KOPT-K1 (cell line): Measurements from ENCODE around the gene ATG9B.
A peak's percentile ranks its signal among the peaks of the same experiment; 100 is the strongest.

Experiments
- H3K27ac ChIP-seq: fragments of 200-600 bp; sonication (generic); 2 replicates; pipeline ENCODE4 v1.5.1; 2016; ENCODE audit warnings: antibody characterized with exemption, mild to moderate bottlenecking, low read depth, low read length; ENCODE audit not compliant: poor library complexity, severe bottlenecking
- H3K36me3 ChIP-seq: fragments of 200-600 bp; sonication (generic); 2 replicates; pipeline ENCODE4 v1.5.1; 2017; ENCODE audit warnings: antibody characterized with exemption, mild to moderate bottlenecking, low read length, moderate library complexity; ENCODE audit not compliant: insufficient read depth
- H3K9me3 ChIP-seq: fragments of 200-600 bp; sonication (generic); 2 replicates; pipeline ENCODE4 v1.5.1; 2017; ENCODE audit warnings: antibody characterized with exemption, low read length, mild to moderate bottlenecking; ENCODE audit not compliant: insufficient read depth, poor library complexity, severe bottlenecking

ATG9B gene

DNA sequence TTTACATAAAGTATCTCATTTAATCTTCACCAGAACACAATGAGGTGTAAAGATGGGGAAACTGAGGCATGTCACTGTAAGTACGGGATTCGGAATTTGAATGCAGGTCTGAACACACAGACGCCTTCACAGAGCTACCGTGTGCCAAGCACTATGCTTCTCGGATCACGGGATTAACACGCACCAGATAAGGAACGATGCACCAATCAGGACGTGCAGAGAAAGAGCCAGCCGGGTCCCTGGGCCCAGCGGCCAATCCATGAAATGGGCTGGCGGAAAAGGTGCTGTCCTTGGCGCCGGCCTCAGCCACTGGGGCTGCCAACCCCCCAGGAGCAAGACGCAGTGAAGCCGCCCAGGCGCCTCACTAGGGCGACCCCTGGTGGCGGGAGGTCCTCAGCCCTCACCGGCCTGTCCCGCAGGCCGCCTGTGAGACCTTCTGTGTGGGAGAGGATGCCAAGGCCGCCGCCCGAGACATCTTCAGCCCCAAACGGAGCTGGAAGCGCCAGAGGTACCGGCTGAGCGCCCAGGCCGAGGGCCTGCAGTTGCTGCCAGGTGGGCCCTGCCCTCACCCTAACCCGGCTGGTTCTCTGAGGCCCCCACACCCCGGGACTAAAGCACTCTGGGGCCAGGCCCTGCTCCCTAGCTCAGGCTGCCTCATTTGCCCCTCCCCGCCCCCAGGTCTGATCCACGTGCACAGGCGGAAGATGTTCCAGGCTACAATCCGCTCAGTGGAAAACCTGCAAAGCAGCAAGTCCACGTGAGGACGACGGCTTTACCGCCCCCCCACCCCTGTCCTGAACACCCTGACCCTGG lies 15.6 kb downstream of the ATG9B start:
- Histone ChIP-seq H3K36me3 (no peaks in the 10 kb centered on the region), H3K27ac (peak overlapping the region; percentile 67), H3K9me3 (no peaks in the 10 kb centered on the region)

DNA sequence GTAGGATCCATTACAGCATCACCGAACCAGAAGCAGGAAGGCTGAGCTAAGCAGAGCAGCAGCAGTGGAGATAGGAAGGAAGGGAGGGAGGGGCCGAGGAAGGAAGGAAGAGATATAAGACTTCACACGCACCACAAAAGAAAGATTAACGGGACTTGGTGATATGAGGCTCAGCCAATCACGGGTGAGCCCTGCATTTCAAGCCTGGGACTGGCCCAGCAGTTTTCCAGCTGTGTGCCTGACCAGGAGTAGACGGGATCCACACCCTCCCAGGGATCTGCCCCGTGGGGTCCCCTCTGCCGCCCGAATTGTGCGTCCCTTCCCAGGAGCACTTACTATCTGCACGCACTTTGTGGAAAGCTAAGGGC lies 16.2 kb downstream of the ATG9B start:
- H3K36me3 ChIP-seq = no peaks in the 10 kb centered on the region
- no peaks in the 10 kb centered on the region for H3K9me3 ChIP-seq
- H3K27ac ChIP-seq = peak overlapping the region; percentile 67

DNA sequence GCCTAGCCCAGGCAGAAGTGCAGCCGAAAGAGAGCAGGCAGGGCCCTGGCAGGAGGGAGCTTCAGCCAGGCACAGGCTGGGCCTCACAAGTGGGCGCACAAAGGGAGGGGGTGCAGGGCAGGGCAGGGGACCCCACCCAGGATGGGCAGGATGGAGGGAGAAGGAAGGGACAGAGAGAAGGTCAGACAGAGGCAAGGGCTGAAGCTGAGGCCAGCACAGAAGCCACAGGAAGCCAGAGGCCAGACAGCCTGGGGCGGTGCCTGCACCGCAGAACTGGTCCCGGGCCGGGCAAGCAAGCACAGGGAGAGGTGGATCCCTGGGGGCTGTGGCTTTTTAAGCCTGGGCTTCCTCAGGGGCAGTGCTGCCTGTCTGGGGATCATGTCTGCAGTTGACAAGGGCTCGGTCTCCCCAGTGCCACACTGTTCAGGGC lies 16.8 kb downstream of the ATG9B start:
- Histone ChIP-seq H3K9me3 (no peaks in the 10 kb centered on the region), H3K27ac (peak overlapping the region; percentile 67), H3K36me3 (no peaks in the 10 kb centered on the region)

DNA sequence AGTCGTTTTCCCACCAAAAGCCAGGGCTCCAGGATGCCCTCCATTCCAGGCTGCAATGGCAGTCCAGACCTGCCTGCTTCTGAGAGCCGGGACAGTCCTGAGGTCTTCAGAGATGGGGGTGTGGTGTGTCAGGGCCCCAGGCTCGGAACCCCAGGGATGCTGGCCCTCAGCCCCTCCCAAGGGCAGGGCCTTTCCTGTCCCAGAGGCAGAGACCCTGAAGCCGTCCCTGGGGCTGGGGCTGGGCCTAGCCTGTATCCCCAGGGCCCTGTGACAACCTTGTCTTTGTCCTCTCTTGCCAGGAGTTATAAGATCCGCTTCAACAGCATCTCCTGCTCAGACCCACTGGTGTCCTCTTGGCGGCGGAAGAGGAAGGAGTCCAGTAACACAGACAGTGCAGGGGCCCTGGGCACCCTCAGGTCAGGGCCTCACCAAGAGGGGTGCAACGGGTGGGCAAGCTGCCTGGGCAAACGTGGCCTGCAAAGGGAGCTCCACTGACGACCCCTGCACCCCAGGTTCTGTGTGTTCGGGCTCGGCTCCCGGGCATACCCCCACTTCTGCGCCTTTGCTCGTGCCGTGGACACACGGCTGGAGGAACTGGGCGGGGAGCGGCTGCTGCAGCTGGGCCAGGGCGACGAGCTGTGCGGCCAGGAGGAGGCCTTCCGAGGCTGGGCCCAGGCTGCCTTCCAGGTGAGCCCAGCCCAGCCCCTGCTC lies 17.5 kb downstream of the ATG9B start:
- no peaks in the 10 kb centered on the region for H3K9me3 ChIP-seq
- no peak overlapping the region for H3K27ac ChIP-seq
- no peaks in the 10 kb centered on the region for H3K36me3 ChIP-seq

DNA sequence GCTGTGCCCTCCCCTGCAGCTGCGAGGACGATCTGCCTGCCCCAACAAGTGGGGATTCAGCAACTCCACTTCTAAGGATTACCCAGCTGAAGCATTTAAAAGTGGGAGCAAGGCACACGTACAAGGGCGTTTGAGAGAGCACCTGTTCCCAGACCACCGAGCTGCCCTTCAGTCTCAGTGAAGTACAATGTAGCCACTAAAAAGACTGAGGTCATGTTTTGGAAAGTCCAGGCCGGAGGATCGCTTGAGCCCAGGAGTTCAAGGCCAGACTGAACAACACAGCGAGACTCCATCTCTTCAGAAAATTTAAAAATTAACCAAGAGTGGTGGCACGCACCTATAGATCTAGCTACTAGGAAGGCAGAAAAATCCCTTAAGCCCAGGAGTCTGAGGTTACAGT lies 18.7 kb downstream of the ATG9B start:
- Histone ChIP-seq H3K36me3 (no peaks in the 10 kb centered on the region), H3K9me3 (no peaks in the 10 kb centered on the region), H3K27ac (no peak overlapping the region)

DNA sequence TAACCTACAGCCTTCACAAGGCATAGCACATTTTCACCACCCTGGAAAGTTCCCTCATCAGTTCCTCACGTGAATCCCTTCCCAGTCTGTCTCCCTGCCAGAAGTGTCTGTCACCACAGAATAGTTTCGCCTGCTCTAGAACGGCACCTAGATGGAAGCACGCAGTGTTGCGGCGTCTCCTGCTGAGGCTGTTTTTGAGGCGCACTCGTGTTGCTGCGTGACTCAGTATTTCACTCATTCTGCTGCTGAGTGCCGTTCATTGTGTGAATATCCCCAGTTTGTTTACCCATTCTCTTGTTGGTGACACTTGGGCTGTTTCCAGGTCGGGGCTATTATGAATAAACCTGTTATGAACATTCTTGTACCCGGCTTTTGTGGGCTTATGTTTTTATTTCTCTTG lies 20.7 kb downstream of the ATG9B start:
- H3K27ac ChIP-seq = no peak overlapping the region
- no peaks in the 10 kb centered on the region for H3K36me3 ChIP-seq
- H3K9me3 ChIP-seq = no peaks in the 10 kb centered on the region

DNA sequence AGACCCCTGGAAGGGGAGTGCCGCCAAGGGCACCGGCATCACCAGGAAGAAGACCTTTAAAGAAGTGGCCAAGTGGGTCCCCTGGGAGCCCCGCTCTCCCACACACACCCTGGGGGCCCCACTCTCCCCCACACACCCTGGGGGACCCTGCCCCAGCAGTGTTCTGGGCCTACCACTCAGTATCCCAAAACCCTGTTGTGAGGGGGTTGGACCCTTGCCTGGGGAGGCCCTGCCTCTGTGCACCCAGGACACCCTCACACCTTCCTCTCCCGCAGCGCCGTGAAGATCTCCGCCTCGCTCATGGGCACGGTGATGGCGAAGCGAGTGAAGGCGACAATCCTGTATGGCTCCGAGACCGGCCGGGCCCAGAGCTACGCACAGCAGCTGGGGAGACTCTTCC lies 22.7 kb downstream of the ATG9B start:
- H3K36me3 ChIP-seq = no peaks in the 10 kb centered on the region
- H3K27ac ChIP-seq = no peak overlapping the region
- no peaks in the 10 kb centered on the region for H3K9me3 ChIP-seq

DNA sequence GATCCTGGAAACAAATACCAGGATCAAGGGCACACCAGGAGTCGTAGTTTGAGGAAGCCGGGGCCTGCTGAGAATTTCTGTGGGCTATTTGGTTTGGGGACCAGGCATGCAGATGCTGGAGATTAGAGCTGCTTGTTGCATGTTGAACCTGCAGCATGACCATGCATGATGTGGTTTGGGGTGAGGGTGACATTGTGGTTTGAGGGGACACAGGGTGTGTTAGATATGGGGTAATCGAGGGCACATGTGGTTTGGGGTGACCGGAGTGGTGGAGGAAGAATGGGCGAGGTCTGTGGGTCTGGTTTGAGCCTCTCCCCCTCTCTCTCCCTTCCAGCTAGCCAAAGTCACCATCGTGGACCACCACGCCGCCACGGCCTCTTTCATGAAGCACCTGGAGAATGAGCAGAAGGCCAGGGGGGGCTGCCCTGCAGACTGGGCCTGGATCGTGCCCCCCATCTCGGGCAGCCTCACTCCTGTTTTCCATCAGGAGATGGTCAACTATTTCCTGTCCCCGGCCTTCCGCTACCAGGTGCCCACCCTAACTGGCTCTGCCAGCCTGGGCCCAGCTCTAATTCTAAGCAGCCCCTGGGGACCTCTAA lies 23.3 kb downstream of the ATG9B start:
- H3K27ac ChIP-seq = no peak overlapping the region
- no peaks in the 10 kb centered on the region for H3K9me3 ChIP-seq
- no peaks in the 10 kb centered on the region for H3K36me3 ChIP-seq

DNA sequence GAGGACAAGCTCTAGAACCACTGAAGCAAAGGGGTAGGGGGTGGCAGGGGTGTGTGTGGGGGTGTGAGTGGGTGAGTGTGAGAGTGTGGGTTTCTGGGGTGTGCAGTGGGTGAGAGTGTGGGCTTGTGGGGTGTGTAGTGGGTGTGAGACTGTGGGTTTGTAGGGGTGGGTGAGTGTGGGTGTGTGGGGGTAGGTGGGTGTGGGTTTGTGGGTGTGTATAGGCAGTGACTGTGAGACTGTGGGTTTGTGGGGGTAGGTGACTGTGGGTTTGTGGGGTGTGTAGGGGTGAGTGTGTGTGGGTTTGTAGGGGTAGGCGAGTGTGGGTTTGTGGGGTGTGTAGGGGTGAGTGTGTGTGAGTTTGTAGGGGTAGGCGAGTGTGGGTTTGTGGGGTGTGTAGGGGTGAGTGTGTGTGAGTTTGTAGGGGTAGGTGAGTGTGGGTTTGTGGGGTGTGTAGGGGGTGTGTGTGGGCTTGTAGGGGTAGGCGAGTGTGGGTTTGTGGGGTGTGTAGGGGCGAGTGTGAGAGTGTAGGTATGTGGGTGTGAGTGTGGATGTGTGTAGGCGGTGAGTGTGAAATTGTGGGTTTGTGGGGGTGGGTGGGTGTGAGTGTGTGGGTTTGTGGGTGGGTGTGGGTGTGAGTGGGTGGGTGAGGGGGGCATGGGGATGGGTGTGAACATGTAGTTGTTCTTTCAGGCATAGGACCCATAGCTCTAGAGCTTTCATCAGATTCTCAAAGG lies 24.6 kb downstream of the ATG9B start:
- H3K9me3 ChIP-seq = no peaks in the 10 kb centered on the region
- H3K36me3 ChIP-seq = no peaks in the 10 kb centered on the region
- no peak overlapping the region for H3K27ac ChIP-seq

DNA sequence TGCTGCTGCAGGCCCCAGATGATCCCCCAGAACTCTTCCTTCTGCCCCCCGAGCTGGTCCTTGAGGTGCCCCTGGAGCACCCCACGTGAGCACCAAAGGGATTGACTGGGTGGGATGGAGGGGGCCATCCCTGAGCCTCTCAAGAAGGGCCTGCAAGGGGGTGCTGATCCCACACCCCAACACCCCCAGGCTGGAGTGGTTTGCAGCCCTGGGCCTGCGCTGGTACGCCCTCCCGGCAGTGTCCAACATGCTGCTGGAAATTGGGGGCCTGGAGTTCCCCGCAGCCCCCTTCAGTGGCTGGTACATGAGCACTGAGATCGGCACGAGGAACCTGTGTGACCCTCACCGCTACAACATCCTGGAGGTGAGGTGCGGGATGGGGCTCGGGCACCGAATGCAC lies 25.3 kb downstream of the ATG9B start:
- H3K9me3 ChIP-seq = no peaks in the 10 kb centered on the region
- H3K36me3 ChIP-seq = no peaks in the 10 kb centered on the region
- H3K27ac ChIP-seq = no peak overlapping the region

DNA sequence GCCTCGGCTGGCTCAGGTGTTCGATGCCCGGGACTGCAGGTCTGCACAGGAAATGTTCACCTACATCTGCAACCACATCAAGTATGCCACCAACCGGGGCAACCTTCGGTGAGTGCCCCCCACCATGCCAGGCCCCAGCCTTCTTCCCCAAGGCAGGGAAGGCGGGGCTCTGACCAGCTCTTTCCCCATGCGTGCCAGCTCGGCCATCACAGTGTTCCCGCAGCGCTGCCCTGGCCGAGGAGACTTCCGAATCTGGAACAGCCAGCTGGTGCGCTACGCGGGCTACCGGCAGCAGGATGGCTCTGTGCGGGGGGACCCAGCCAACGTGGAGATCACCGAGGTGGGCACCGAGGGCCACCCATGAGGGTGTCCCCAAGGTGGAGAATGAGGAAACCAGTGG lies 26.0 kb downstream of the ATG9B start:
- no peaks in the 10 kb centered on the region for H3K36me3 ChIP-seq
- no peak overlapping the region for H3K27ac ChIP-seq
- H3K9me3 ChIP-seq = no peaks in the 10 kb centered on the region

DNA sequence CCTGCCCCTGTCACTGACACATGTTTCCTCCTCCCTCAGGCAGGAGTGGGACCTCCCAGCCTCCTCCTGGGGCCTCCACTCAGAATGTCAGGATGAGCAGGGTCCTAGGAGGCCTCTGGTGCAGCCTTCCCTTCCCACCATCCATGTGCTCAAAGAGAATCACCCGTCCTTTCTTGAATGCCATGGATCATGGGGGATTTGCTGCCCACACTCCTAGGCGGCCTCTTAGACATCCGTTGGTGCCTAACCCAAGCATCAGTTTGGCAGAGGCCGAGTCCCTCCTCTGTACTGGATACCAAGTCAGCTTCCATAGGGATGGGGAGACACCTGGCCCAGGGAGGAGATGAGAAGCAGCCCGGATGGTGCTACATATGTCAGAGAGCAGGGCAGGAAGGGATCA lies 26.5 kb downstream of the ATG9B start:
- Histone ChIP-seq H3K27ac (no peak overlapping the region), H3K9me3 (no peaks in the 10 kb centered on the region), H3K36me3 (no peaks in the 10 kb centered on the region)

DNA sequence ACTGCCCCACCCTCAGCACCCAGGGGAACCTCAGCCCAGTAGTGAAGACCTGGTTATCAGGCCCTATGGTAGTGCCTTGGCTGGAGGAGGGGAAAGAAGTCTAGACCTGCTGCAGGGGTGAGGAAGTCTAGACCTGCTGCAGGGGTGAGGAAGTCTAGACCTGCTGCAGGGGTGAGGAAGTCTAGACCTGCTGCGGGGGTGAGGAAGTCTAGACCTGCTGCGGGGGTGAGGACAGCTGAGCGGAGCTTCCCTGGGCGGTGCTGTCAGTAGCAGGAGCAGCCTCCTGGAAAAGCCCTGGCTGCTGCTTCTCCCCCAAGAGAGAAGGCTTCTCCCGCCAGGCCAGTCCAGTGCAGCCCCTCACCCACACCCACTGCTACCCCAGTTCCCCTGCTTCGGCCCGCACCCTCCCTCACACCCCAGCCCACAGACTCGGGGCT lies 27.2 kb downstream of the ATG9B start:
- no peaks in the 10 kb centered on the region for H3K36me3 ChIP-seq
- H3K27ac ChIP-seq = no peak overlapping the region
- H3K9me3 ChIP-seq = no peaks in the 10 kb centered on the region

DNA sequence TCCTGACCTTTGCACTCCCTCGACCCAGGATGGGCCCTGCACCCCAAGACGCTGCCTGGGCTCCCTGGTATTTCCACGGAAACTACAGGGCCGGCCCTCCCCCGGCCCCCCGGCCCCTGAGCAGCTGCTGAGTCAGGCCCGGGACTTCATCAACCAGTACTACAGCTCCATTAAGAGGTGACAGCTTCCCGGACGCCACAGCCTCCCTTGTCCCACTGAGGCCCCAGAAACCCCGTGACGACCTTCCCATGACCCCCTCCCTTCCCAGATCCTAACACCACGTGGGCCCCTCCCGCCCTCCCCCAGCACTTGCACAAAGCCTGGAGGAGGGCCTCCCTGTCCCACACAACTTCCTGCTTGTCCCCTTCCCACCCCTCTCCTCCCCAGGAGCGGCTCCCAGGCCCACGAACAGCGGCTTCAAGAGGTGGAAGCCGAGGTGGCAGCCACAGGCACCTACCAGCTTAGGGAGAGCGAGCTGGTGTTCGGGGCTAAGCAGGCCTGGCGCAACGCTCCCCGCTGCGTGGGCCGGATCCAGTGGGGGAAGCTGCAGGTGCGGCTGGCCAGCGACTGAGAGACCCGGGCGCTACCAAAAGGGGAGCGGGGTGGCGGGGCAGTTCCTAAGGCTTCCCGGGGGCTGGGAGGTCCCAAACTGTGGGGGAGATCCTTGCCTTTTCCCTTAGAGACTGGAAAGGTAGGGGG lies 27.8 kb downstream of the ATG9B start:
- Histone ChIP-seq H3K9me3 (no peaks in the 10 kb centered on the region), H3K27ac (no peak overlapping the region), H3K36me3 (no peaks in the 10 kb centered on the region)
